SK-N-SH (cell line): Measurements from ENCODE around the gene TMEM225B. TPM values are rescaled to one million over a fixed set of nuclear protein-coding genes. Genes with fewer than 3 reads are reported as not detected.
A peak's percentile ranks its signal among the peaks of the same experiment; 100 is the strongest.

Experiments
- CTCF ChIA-PET: fragments of 300-600, 350-600 bp; formaldehyde crosslinking; extraction: SDS; loops from one replicate; lab custom pipeline; 2021; lab: Yijun Ruan, JAX
- POLR2A ChIA-PET: fragments of 350-600 bp; sonication (Branson Sonifier 250); formaldehyde crosslinking; extraction: SDS; loops from one replicate; lab custom pipeline; 2020; ENCODE audit warnings: antibody characterized with exemption, inconsistent platforms; lab: Yijun Ruan, JAX
- DNase-seq: peaks from one replicate; pipeline ENCODE4 v3.0.0; 2012
- H2AFZ ChIP-seq: fragments of 200-600 bp; sonication (generic); 2 replicates; pipeline ENCODE4 v1.8.1; 2016; ENCODE audit warnings: antibody characterized with exemption, mild to moderate bottlenecking, low read depth
- H3F3A ChIP-seq: fragments of 200-600 bp; sonication (generic); replicated peaks from 2 replicates; pipeline ENCODE3; 2016; ENCODE audit warnings: antibody characterized with exemption, mild to moderate bottlenecking; ENCODE audit not compliant: insufficient read depth
- H3K27ac ChIP-seq, 2 experiments: fragments of 200-500 bp in 1 of 2; fragments of 200-600 bp in 1 of 2; sonication (Bioruptor generic) in 1 of 2; sonication (generic), shearing (Covaris generic) in 1 of 2; 2 replicates each; pipeline versions ENCODE4 v1.5.1 to v1.6.1; 2014 to 2016; ENCODE audit warnings: low read depth in 2 of 2, inconsistent platforms in 1 of 2, low read length in 1 of 2, mild to moderate bottlenecking in 1 of 2, mixed read lengths in 1 of 2
- H3K27me3 ChIP-seq: fragments of 200-600 bp; sonication (generic), shearing (Covaris generic); 2 replicates; pipeline ENCODE4 v1.6.1; 2016; ENCODE audit warnings: mixed run types; ENCODE audit not compliant: insufficient read depth
- H3K36me3 ChIP-seq, 2 experiments: fragments of 200-500 bp in 1 of 2; fragments of 200-600 bp in 1 of 2; sonication (Bioruptor generic) in 1 of 2; sonication (generic) in 1 of 2; replicated peaks in 1 of 2; 2 replicates each; pipeline versions ENCODE3 to v1.5.1; 2014 to 2016; ENCODE audit warnings: low read length in 1 of 2, mild to moderate bottlenecking in 1 of 2; ENCODE audit not compliant: insufficient read depth in 2 of 2, control insufficient read depth in 1 of 2
- H3K4me1 ChIP-seq, 2 experiments: fragments of 200-500 bp in 1 of 2; fragments of 200-600 bp in 1 of 2; sonication (Bioruptor generic) in 1 of 2; sonication (generic), shearing (Covaris generic) in 1 of 2; 2 replicates each; pipeline versions ENCODE4 v1.5.1 to v1.6.1; 2014 to 2016; ENCODE audit warnings: low read depth in 1 of 2, low read length in 1 of 2, mixed run types in 1 of 2; ENCODE audit not compliant: insufficient read depth in 2 of 2, control insufficient read depth in 1 of 2
- H3K4me2 ChIP-seq: fragments of 200-600 bp; sonication (generic), shearing (Covaris generic); 2 replicates; pipeline ENCODE4 v1.6.1; 2017; ENCODE audit warnings: mixed run types
- H3K4me3 ChIP-seq, 2 experiments: fragments of 200-500 bp in 1 of 2; fragments of 200-600 bp in 1 of 2; sonication (Bioruptor generic) in 1 of 2; sonication (generic), shearing (Covaris generic) in 1 of 2; 2 replicates each; pipeline versions ENCODE4 v1.5.1 to v1.8.1; 2014 to 2016; ENCODE audit warnings: low read depth in 2 of 2, inconsistent platforms in 1 of 2, low read length in 1 of 2, mild to moderate bottlenecking in 1 of 2, mixed read lengths in 1 of 2, moderate library complexity in 1 of 2
- H3K79me2 ChIP-seq: fragments of 200-600 bp; sonication (generic); 2 replicates; pipeline ENCODE4 v1.8.1; 2017; ENCODE audit warnings: mild to moderate bottlenecking; ENCODE audit not compliant: insufficient read depth
- H3K9ac ChIP-seq: fragments of 200-600 bp; sonication (generic); 2 replicates; pipeline ENCODE4 v1.6.1; 2017; ENCODE audit warnings: mixed run types
- H3K9me2 ChIP-seq: fragments of 200-600 bp; sonication (generic); 2 replicates; pipeline ENCODE4 v1.6.1; 2017; ENCODE audit warnings: mixed run types
- H3K9me3 ChIP-seq: fragments of 200-600 bp; sonication (generic); 2 replicates; pipeline ENCODE4 v1.6.1; 2017; ENCODE audit warnings: mixed run types, mild to moderate bottlenecking, moderate library complexity
- H4K20me1 ChIP-seq: fragments of 200-600 bp; sonication (generic); 2 replicates; pipeline ENCODE4 v1.6.1; 2017; ENCODE audit warnings: mild to moderate bottlenecking, mixed run types; ENCODE audit not compliant: insufficient read depth
- CHD2 ChIP-seq: fragments of 150-350 bp; IDR thresholded peaks from 2 replicates; pipeline ENCODE4 v1.6.1; 2018; ENCODE audit warnings: low read length; ENCODE audit not compliant: partially characterized antibody
- EZH2phosphoT487 ChIP-seq: fragments of 200-600 bp; sonication (generic); IDR thresholded peaks from 2 replicates; pipeline ENCODE4 v1.6.1; 2017; ENCODE audit warnings: low read depth, mixed run types, mild to moderate bottlenecking, antibody characterized with exemption, moderate library complexity, borderline replicate concordance
- GABPA ChIP-seq: IDR thresholded peaks from 2 replicates; pipeline ENCODE4 v1.4.0; 2012; ENCODE audit warnings: low read depth, mild to moderate bottlenecking
- RAD21 ChIP-seq: IDR thresholded peaks from 2 replicates; pipeline ENCODE4 v1.6.1; 2012; ENCODE audit warnings: mild to moderate bottlenecking, low read length
- RCOR1 ChIP-seq: fragments of 150-350 bp; IDR thresholded peaks from 2 replicates; pipeline ENCODE4 v1.6.1; 2017; ENCODE audit warnings: antibody characterized with exemption, low read length
- RFX5 ChIP-seq: IDR thresholded peaks from 2 replicates; pipeline ENCODE4 v1.6.1; 2012; ENCODE audit warnings: mild to moderate bottlenecking, improper control_type of control experiment, low read length
- SMC3 ChIP-seq: IDR thresholded peaks from 2 replicates; pipeline ENCODE4 v1.6.1; 2012; ENCODE audit warnings: low read depth, low read length, improper control_type of control experiment
- TAF1 ChIP-seq: IDR thresholded peaks from 2 replicates; pipeline ENCODE4 v1.6.1; 2012; ENCODE audit warnings: low read depth, mild to moderate bottlenecking, low read length, moderate library complexity, borderline replicate concordance
- TEAD4 ChIP-seq: IDR thresholded peaks from 2 replicates; pipeline ENCODE4 v1.4.0; 2012; ENCODE audit warnings: mild to moderate bottlenecking, borderline replicate concordance; ENCODE audit not compliant: insufficient read depth
- WGBS: methylation state at CpG from one replicate; pipeline ENCODE4 v1.1.6; 2017; ENCODE audit warnings: low lambda C conversion rate; 5-methylcytosine and 5-hydroxymethylcytosine counted together
- polyA plus RNA-seq, 3 experiments: library from polyadenylated mRNA; depleted of rRNA; stranded (reverse); fragments of >200 nt; gene quantifications; 2 replicates each; pipeline ENCODE4 v1.2.3, GENCODE V29; 2012
- TF ChIP-seq, protein P1 (sequence below): fragments of 150-350 bp; IDR thresholded peaks from 2 replicates; pipeline ENCODE4 v1.6.1; 2017; ENCODE audit warnings: antibody characterized with exemption, low read length, low read depth, borderline replicate concordance
- TF ChIP-seq, protein P2 (sequence below): IDR thresholded peaks from 2 replicates; pipeline ENCODE4 v1.6.1; 2012; ENCODE audit warnings: mild to moderate bottlenecking, low read depth, low read length, moderate library complexity
- TF ChIP-seq, protein P3 (sequence below): IDR thresholded peaks from 2 replicates; pipeline ENCODE4; 2012
- TF ChIP-seq, protein P4 (sequence below): IDR thresholded peaks from 2 replicates; pipeline ENCODE4 v1.4.0; 2012; ENCODE audit warnings: low read depth, borderline replicate concordance
- TF ChIP-seq, protein P5 (sequence below): fragments of 200-600 bp; sonication (generic); IDR thresholded peaks from 2 replicates; pipeline ENCODE4 v1.6.1; 2017; ENCODE audit warnings: antibody characterized with exemption, mild to moderate bottlenecking, moderate library complexity
- TF ChIP-seq, protein P6 (sequence below): IDR thresholded peaks from 2 replicates; pipeline ENCODE4 v1.4.0; 2012; ENCODE audit warnings: low read depth

Gene TMEM225B
- polyA plus RNA-seq, 1 of the 3 experiments (the other 2 are of a cell fraction): 1.5 TPM

DNA sequence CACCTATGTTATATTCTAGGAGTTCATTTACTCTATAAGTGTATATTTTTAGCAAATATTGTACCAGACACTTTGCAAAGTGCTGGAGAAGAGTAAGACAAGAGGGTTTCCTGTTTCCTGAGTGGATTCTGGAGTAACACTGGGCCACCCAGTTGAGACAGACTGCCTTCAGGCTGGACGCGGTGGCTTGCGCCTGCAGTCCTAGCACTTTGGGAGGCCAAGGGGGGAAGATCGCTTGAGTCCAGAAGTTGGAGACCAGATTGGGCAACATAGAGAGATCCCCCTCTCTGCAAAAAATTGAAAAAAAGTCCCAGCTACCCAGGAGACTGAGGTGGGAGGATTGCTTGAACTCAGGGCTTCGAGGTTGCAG is 17.9 kb downstream of the TMEM225B start:
- H3K27ac ChIP-seq: no peak overlapping the region; a peak in 1 of 4 replicates
- TF ChIP-seq GABPA (no peak), RCOR1 (no peak), RAD21 (no peak), TEAD4 (no peak), CHD2 (no peak), TAF1 (no peak), SMC3 (no peak), RFX5 (no peak)
- WGBS: 96% methylated on average over 5 of the region's 5 CpGs
- no peaks in the 10 kb centered on the region for H3K9me2 ChIP-seq
- H3F3A ChIP-seq: peaks cover 27% of the 10 kb centered on the region
- peaks cover 7 to 8% of the 10 kb centered on the region in 2 experiments; a peak in 3 of 4 replicates for H3K4me1 ChIP-seq
- H3K79me2 ChIP-seq: peaks cover 36% of the 10 kb centered on the region
- peak overlapping the region; percentile 91; the same call in 1 of the 2 replicates for H3K9ac ChIP-seq
- no peaks in the 10 kb centered on the region for H4K20me1 ChIP-seq
- H3K4me3 ChIP-seq: peak overlapping the region; percentile 84 to 98
- no peaks in the 10 kb centered on the region for H3K27me3 ChIP-seq
- CTCF ChIA-PET: interaction anchor here (0.6 to 3.3 kb wide), 22 partner anchors 10 to 374 kb away, joined by 3 to 28 read pairs (median 4); partner anchors contain the start of genes CYP3A5, TMEM225B, ZKSCAN5 and ZNF394
- H3K4me2 ChIP-seq: peak overlapping the region; percentile 85
- POLR2A ChIA-PET: interaction anchor here (0.5 to 3.0 kb wide), 9 partner anchors 14 to 1223 kb away, joined by 3 to 18 read pairs (median 10); partner anchors contain the start of genes FAM200A, ZKSCAN5, ZNF394 and ZNF655
- H3K36me3 ChIP-seq: peaks cover 26 to 27% of the 10 kb centered on the region in 2 experiments
- no peak for DNase-seq
- peak overlapping the region; percentile 99 for H2AFZ ChIP-seq
- no peaks in the 10 kb centered on the region for H3K9me3 ChIP-seq

DNA sequence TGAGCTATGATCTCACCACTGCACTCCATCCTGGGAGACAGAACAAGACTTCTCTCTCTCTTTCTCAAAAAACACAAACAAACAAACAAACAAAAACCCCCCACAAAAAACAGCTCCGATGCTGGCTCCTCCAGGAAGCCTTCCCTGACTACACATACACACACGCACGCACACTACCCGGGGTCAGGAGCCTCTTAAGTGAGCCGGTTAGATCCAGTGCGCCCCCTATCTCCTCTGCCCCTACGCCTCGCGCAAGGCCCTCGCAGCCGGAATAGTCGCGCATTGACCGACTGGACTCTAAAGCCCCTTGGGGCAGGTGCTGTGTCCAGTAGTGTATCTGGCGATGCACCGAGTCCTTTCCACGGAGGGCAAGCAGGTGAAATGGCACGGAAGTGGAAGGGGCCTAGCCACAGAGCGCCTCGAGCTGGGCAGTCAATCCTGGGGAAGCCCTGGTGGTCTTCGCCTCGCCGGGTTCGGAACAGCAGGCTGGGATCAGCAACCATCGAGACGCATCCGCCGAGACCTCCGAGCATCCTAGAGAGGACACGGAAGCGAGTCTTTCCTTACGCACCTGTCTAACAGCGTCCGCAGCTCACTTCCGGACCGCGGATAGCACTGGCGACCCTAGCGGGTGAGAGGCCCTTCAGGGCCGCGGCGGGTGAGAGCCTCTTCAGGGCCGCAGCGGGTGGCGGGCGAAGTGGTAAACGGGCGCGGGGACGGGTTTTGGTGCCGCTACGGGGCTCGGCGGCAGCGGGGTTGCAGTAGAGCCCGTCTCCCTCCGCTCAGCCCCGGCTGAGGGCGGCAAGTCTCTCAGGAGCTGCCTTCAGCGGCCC is 18.5 kb downstream of the TMEM225B start, which contains the start of gene ZSCAN25:
Gene ZSCAN25 (plus strand): TSS at position 588 of the 833 bp plus-strand sequence. CDS start 2,661 bp downstream, outside the sequence.
- Histone ChIP-seq H3K4me2 (peak within 1 kb of the TSS; percentile 85), H3K9me2 (no peaks in the 10 kb centered on the region), H3K4me3 (peak within 1 kb of the TSS; percentile 84 to 98), H3K36me3 (peaks cover 30 to 33% of the 10 kb centered on the region in 2 experiments), H3K9me3 (no peaks in the 10 kb centered on the region), H3K9ac (peak within 1 kb of the TSS; percentile 91), H3K27me3 (no peaks in the 10 kb centered on the region), H3K27ac (peak within 1 kb of the TSS; percentile 62 to 91), H3K4me1 (peaks cover 7 to 8% of the 10 kb centered on the region in 2 experiments; a peak in 3 of 4 replicates), H3K79me2 (peaks cover 36% of the 10 kb centered on the region), H4K20me1 (no peaks in the 10 kb centered on the region), H3F3A (peaks cover 27% of the 10 kb centered on the region), H2AFZ (peak within 1 kb of the TSS; percentile 99)
- WGBS: 2% methylated on average over 49 of the region's 60 CpGs
- POLR2A ChIA-PET: interaction anchor here (0.5 to 3.0 kb wide), 13 partner anchors 12 to 1223 kb away, joined by 3 to 18 read pairs (median 6); partner anchors contain the start of genes FAM200A, TRIM4, ZKSCAN1 and ZKSCAN5
- CTCF ChIA-PET: interaction anchor here (0.6 to 3.3 kb wide), 27 partner anchors 10 to 377 kb away, joined by 3 to 28 read pairs (median 4); partner anchors contain the start of genes CYP3A5, TMEM225B, ZKSCAN5 and ZNF394
- peak; percentile 97 for DNase-seq
- TF ChIP-seq, protein P1, sequence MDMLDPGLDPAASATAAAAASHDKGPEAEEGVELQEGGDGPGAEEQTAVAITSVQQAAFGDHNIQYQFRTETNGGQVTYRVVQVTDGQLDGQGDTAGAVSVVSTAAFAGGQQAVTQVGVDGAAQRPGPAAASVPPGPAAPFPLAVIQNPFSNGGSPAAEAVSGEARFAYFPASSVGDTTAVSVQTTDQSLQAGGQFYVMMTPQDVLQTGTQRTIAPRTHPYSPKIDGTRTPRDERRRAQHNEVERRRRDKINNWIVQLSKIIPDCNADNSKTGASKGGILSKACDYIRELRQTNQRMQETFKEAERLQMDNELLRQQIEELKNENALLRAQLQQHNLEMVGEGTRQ: 0 out of 2 replicates have a peak, but pooled peaks have one; percentile 29
- peak; percentile 99 for TF ChIP-seq GABPA
- no peak for TF ChIP-seq EZH2phosphoT487
- TF ChIP-seq, protein P2, sequence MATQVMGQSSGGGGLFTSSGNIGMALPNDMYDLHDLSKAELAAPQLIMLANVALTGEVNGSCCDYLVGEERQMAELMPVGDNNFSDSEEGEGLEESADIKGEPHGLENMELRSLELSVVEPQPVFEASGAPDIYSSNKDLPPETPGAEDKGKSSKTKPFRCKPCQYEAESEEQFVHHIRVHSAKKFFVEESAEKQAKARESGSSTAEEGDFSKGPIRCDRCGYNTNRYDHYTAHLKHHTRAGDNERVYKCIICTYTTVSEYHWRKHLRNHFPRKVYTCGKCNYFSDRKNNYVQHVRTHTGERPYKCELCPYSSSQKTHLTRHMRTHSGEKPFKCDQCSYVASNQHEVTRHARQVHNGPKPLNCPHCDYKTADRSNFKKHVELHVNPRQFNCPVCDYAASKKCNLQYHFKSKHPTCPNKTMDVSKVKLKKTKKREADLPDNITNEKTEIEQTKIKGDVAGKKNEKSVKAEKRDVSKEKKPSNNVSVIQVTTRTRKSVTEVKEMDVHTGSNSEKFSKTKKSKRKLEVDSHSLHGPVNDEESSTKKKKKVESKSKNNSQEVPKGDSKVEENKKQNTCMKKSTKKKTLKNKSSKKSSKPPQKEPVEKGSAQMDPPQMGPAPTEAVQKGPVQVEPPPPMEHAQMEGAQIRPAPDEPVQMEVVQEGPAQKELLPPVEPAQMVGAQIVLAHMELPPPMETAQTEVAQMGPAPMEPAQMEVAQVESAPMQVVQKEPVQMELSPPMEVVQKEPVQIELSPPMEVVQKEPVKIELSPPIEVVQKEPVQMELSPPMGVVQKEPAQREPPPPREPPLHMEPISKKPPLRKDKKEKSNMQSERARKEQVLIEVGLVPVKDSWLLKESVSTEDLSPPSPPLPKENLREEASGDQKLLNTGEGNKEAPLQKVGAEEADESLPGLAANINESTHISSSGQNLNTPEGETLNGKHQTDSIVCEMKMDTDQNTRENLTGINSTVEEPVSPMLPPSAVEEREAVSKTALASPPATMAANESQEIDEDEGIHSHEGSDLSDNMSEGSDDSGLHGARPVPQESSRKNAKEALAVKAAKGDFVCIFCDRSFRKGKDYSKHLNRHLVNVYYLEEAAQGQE: peak; percentile 67
- TF ChIP-seq, protein P3, sequence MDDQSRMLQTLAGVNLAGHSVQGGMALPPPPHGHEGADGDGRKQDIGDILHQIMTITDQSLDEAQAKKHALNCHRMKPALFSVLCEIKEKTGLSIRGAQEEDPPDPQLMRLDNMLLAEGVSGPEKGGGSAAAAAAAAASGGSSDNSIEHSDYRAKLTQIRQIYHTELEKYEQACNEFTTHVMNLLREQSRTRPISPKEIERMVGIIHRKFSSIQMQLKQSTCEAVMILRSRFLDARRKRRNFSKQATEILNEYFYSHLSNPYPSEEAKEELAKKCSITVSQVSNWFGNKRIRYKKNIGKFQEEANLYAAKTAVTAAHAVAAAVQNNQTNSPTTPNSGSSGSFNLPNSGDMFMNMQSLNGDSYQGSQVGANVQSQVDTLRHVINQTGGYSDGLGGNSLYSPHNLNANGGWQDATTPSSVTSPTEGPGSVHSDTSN: peak; percentile 55
- TF ChIP-seq, protein P4, sequence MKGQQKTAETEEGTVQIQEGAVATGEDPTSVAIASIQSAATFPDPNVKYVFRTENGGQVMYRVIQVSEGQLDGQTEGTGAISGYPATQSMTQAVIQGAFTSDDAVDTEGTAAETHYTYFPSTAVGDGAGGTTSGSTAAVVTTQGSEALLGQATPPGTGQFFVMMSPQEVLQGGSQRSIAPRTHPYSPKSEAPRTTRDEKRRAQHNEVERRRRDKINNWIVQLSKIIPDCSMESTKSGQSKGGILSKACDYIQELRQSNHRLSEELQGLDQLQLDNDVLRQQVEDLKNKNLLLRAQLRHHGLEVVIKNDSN: peak; percentile 29; the same call in 1 of the 2 replicates
- TF ChIP-seq, protein P5, sequence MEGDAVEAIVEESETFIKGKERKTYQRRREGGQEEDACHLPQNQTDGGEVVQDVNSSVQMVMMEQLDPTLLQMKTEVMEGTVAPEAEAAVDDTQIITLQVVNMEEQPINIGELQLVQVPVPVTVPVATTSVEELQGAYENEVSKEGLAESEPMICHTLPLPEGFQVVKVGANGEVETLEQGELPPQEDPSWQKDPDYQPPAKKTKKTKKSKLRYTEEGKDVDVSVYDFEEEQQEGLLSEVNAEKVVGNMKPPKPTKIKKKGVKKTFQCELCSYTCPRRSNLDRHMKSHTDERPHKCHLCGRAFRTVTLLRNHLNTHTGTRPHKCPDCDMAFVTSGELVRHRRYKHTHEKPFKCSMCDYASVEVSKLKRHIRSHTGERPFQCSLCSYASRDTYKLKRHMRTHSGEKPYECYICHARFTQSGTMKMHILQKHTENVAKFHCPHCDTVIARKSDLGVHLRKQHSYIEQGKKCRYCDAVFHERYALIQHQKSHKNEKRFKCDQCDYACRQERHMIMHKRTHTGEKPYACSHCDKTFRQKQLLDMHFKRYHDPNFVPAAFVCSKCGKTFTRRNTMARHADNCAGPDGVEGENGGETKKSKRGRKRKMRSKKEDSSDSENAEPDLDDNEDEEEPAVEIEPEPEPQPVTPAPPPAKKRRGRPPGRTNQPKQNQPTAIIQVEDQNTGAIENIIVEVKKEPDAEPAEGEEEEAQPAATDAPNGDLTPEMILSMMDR: peak; percentile 68
- TF ChIP-seq, protein P6, sequence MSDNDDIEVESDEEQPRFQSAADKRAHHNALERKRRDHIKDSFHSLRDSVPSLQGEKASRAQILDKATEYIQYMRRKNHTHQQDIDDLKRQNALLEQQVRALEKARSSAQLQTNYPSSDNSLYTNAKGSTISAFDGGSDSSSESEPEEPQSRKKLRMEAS: peak; percentile 92
